ENCODE measurements around the gene MAD2L1BP. TPM values are rescaled to one million over a fixed set of nuclear protein-coding genes. Genes with fewer than 3 reads are reported as not detected.

Gene MAD2L1BP
- total RNA-seq, 2 experiments from 2014 or later = 44.2 to 44.6 TPM

- Mint-ChIP-seq H3K36me3 (ENCODE audit: low read depth) (peaks cover 51% of the 10 kb centered on the region), H3K27me3 (ENCODE audit: low read depth) (no peaks in the 10 kb centered on the region), H3K27ac (no peak overlapping the region), H3K9me3 (ENCODE audit: insufficient read depth) (no peaks in the 10 kb centered on the region), H3K4me3 (no peak overlapping the region), H3K4me1 (ENCODE audit: low read depth) (peaks cover 31% of the 10 kb centered on the region)
- POLR2A ChIA-PET = interaction anchor here (0.8 kb wide), 1 partner anchor 8 kb away, joined by 4 read pairs; no protein-coding TSS in a partner anchor
- CTCF ChIA-PET = no interaction called here
- ATAC-seq (no peak), DNase-seq (no peak)
These were observed 38.7 kb downstream of the MAD2L1BP start for GRCh38 chr6:43674291-43674690.

GRCh38 chr6:43674921-43675320 lies 39.3 kb downstream of the MAD2L1BP start:
- Mint-ChIP-seq H3K9me3 (ENCODE audit: insufficient read depth) (no peaks in the 10 kb centered on the region), H3K27ac (no peak overlapping the region), H3K4me1 (ENCODE audit: low read depth) (peaks cover 28% of the 10 kb centered on the region), H3K36me3 (ENCODE audit: low read depth) (peaks cover 54% of the 10 kb centered on the region), H3K27me3 (ENCODE audit: low read depth) (no peaks in the 10 kb centered on the region), H3K4me3 (no peak overlapping the region)
- DNase-seq (no peak), ATAC-seq (no peak)
- ChIA-PET POLR2A (no interaction called here), CTCF (interaction anchor here (0.9 kb wide), 1 partner anchor 10 kb away, joined by 3 read pairs; no protein-coding TSS in a partner anchor)

DNA sequence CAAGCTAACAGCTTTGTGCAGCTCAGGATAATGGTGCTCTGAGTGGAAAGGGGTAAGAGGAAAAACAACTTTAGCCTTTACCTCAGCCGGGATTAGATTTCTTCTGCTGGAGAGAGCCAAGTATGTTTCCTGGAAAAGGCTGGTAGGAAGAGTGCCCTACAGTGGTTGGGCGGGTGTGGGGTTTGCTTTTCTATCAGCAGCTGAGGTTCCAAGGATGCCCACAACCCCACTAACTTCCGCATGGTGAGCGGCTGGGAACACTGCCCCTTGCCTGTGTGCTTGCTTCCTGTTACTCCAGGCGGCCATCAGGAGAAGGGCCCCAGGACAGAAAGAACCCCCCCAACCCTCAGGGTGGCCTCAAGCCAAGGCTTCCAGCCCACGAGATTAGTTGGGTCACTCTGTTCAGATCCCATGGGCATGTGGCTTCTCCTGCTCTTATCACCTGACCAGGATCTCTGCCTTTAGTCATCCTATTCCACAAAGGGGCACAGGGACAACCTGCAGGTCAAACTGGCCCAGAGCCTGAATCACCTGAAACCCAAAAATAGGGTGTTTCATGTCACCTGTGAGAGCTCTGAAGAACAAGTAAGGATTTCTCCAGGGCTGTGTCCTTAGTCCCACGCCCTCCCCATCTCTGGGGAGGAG lies 41.4 kb downstream of the MAD2L1BP start:
- no peak for DNase-seq
- no peak for ATAC-seq
- ChIA-PET CTCF (interaction anchor here (1.8 kb wide), 1 partner anchor 9 kb away, joined by 10 read pairs; no protein-coding TSS in a partner anchor), POLR2A (no interaction called here)
- Mint-ChIP-seq H3K9me3 (ENCODE audit: insufficient read depth) (no peaks in the 10 kb centered on the region), H3K4me3 (no peak overlapping the region), H3K27me3 (ENCODE audit: low read depth) (no peaks in the 10 kb centered on the region), H3K36me3 (ENCODE audit: low read depth) (peaks cover 42% of the 10 kb centered on the region), H3K4me1 (ENCODE audit: low read depth) (peaks cover 14% of the 10 kb centered on the region), H3K27ac (no peak overlapping the region)

DNA sequence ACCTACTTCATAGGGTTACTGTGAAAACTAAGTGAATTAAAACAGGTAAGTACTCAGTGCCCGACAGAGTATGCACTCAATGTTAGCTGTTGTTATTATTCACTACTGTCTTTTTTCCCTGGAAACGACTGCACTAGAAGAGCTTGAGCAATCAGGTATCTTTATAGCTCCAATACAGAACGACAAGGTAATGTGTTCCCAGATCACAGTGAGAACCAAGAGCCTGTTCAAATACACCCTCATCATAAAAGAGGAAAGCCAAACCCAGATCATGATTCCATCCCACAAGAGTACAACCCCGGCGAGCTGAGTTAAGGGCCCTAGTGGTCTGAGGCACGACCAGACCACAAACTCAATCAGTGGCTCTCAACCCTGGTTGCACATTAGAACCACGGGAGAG lies 42.1 kb downstream of the MAD2L1BP start:
- no peak overlapping the region for H3K4me3 Mint-ChIP-seq
- DNase-seq = no peak
- peaks cover 16% of the 10 kb centered on the region for H3K4me1 Mint-ChIP-seq (ENCODE audit: low read depth)
- H3K9me3 Mint-ChIP-seq (ENCODE audit: insufficient read depth) = no peaks in the 10 kb centered on the region
- CTCF ChIA-PET = interaction anchor here (1.0 to 1.8 kb wide), 2 partner anchors 10 to 92 kb away, joined by 5 to 10 read pairs; partner anchors contain the start of gene VEGFA
- no peaks in the 10 kb centered on the region for H3K27me3 Mint-ChIP-seq (ENCODE audit: low read depth)
- H3K36me3 Mint-ChIP-seq (ENCODE audit: low read depth) = peaks cover 43% of the 10 kb centered on the region
- POLR2A ChIA-PET = no interaction called here
- ATAC-seq = no peak
- no peak overlapping the region for H3K27ac Mint-ChIP-seq

- Mint-ChIP-seq H3K27me3 (ENCODE audit: low read depth) (no peaks in the 10 kb centered on the region), H3K27ac (no peak overlapping the region), H3K4me3 (no peak overlapping the region), H3K36me3 (ENCODE audit: low read depth) (peaks cover 43% of the 10 kb centered on the region), H3K9me3 (ENCODE audit: insufficient read depth) (no peaks in the 10 kb centered on the region), H3K4me1 (ENCODE audit: low read depth) (peaks cover 18% of the 10 kb centered on the region)
- ATAC-seq = no peak
- ChIA-PET CTCF (interaction anchor here (1.0 to 1.8 kb wide), 3 partner anchors 10 to 92 kb away, joined by 3 to 10 read pairs (median 5); partner anchors contain the start of gene VEGFA), POLR2A (no interaction called here)
- no peak for DNase-seq
These were observed 42.7 kb downstream of the MAD2L1BP start for GRCh38 chr6:43678341-43678740.

GRCh38 chr6:43679057-43679456 lies 43.4 kb downstream of the MAD2L1BP start:
- DNase-seq = no peak
- POLR2A ChIA-PET = no interaction called here

DNA sequence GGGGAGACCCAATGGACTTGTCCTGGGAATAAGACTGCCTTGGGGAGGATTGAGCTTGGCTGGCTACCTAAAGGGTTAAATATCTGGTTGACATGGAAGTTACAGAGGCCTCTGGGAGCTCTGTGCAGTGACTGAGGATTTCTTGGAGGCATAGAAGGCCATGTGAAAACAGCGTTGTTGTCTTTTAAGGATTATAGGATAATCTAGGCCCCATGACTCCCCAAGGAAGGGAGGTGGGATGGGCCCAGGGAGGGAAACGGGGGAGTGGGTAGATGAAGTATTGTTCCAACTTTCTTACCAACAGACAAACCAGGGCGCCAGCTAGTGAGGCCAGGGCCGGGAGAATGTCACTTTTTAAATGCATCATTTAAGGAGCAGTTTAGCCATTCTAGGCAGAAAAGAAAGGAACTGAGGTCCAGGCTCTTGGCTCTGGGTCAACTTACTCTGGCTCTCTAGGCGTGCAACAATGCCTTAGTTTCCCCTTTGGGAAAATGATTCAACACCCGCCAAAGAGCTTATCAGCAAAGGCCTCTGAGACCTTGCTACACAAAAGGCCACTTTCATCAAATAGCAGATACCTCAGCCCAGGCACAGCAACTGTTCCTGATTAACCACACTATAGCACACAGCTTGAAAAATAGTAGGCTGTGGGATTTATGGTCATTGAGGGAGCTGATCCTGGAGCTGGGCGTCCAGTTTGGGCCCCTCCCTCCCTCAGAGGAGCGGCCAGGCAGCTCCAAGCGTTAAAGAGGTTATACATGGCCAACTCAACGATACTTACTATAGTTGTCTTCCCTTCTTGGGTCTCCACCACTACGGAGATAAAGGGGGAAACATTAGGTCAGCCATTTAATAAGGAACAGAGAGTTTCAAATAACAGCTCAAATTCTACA lies 44.9 kb downstream of the MAD2L1BP start:
- ChIA-PET POLR2A (no interaction called here), CTCF (interaction anchor here (1.4 to 2.7 kb wide), 3 partner anchors 10 to 394 kb away, joined by 5 to 8 read pairs (median 7); no protein-coding TSS in a partner anchor)
- no peak for ATAC-seq
- Mint-ChIP-seq H3K4me3 (no peak overlapping the region), H3K4me1 (ENCODE audit: low read depth) (peaks cover 36% of the 10 kb centered on the region), H3K27ac (no peak overlapping the region), H3K36me3 (ENCODE audit: low read depth) (peaks cover 31% of the 10 kb centered on the region), H3K9me3 (ENCODE audit: insufficient read depth) (no peaks in the 10 kb centered on the region), H3K27me3 (ENCODE audit: low read depth) (no peaks in the 10 kb centered on the region)
- no peak for DNase-seq

More at GRCh38 chr6:43679057-43679456, 43.4 kb downstream of the MAD2L1BP start:
- Mint-ChIP-seq H3K4me3 (no peak overlapping the region), H3K9me3 (ENCODE audit: insufficient read depth) (no peaks in the 10 kb centered on the region), H3K4me1 (ENCODE audit: low read depth) (peaks cover 24% of the 10 kb centered on the region), H3K27ac (no peak overlapping the region), H3K36me3 (ENCODE audit: low read depth) (peaks cover 42% of the 10 kb centered on the region), H3K27me3 (ENCODE audit: low read depth) (no peaks in the 10 kb centered on the region)
- ATAC-seq = no peak
- CTCF ChIA-PET = interaction anchor here (0.7 to 1.1 kb wide), 2 partner anchors 11 to 392 kb away, joined by 3 read pairs; no protein-coding TSS in a partner anchor

GRCh38 chr6:43681303-43681702 lies 45.7 kb downstream of the MAD2L1BP start:
- Mint-ChIP-seq H3K9me3 (ENCODE audit: insufficient read depth) (no peaks in the 10 kb centered on the region), H3K4me3 (no peak overlapping the region), H3K27me3 (ENCODE audit: low read depth) (no peaks in the 10 kb centered on the region), H3K4me1 (ENCODE audit: low read depth) (peaks cover 44% of the 10 kb centered on the region), H3K27ac (no peak overlapping the region), H3K36me3 (ENCODE audit: low read depth) (peaks cover 31% of the 10 kb centered on the region)
- ATAC-seq (no peak), DNase-seq (no peak)
- POLR2A ChIA-PET = no interaction called here
- CTCF ChIA-PET = interaction anchor here (1.2 to 2.7 kb wide), 3 partner anchors 13 to 393 kb away, joined by 3 to 8 read pairs (median 7); no protein-coding TSS in a partner anchor

GRCh38 chr6:43682724-43683429 lies 47.2 kb downstream of the MAD2L1BP start:
- no peaks in the 10 kb centered on the region for H3K9me3 Mint-ChIP-seq (ENCODE audit: insufficient read depth)
- no peak overlapping the region for H3K4me3 Mint-ChIP-seq
- ATAC-seq (no peak), DNase-seq (no peak)
- peaks cover 54% of the 10 kb centered on the region for H3K4me1 Mint-ChIP-seq (ENCODE audit: low read depth)
- POLR2A ChIA-PET = no interaction called here
- H3K27ac Mint-ChIP-seq = no peak overlapping the region
- H3K27me3 Mint-ChIP-seq (ENCODE audit: low read depth) = no peaks in the 10 kb centered on the region
- peaks cover 31% of the 10 kb centered on the region for H3K36me3 Mint-ChIP-seq (ENCODE audit: low read depth)
- CTCF ChIA-PET = interaction anchor here (1.2 kb wide), 1 partner anchor 15 kb away, joined by 3 read pairs; no protein-coding TSS in a partner anchor

- no peaks in the 10 kb centered on the region for H3K9me3 Mint-ChIP-seq (ENCODE audit: insufficient read depth)
- DNase-seq (no peak), ATAC-seq (no peak)
- H3K36me3 Mint-ChIP-seq (ENCODE audit: low read depth) = peaks cover 24% of the 10 kb centered on the region
- no peaks in the 10 kb centered on the region for H3K27me3 Mint-ChIP-seq (ENCODE audit: low read depth)
- POLR2A ChIA-PET = no interaction called here
- H3K4me1 Mint-ChIP-seq (ENCODE audit: low read depth) = peaks cover 53% of the 10 kb centered on the region
- H3K27ac Mint-ChIP-seq = no peak overlapping the region
- H3K4me3 Mint-ChIP-seq = no peak overlapping the region
- CTCF ChIA-PET = interaction anchor here (7.0 kb wide), 1 partner anchor 15 kb away, joined by 71 read pairs; no protein-coding TSS in a partner anchor
These were observed 48.2 kb downstream of the MAD2L1BP start for GRCh38 chr6:43683708-43684455.

DNA sequence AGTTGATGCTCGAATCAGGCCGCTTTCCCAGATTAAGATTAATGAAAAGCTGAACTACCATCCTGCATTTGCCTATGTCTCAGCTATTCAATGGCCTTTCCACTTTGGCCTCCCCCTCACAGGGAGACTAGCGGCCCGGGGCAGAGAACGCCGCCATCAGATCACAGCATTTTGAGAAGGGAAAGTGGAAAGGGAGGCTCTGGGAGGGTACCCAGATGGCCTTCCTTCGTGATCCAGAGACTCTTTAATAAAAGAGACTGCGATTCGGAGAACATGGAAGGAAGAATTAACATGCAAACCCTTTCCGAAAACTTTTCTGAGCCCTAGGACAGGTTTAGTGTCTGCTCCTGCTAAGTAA lies 51.4 kb downstream of the MAD2L1BP start:
- Mint-ChIP-seq H3K27ac (peak overlapping the region; percentile 89), H3K9me3 (ENCODE audit: insufficient read depth) (no peaks in the 10 kb centered on the region), H3K36me3 (ENCODE audit: low read depth) (peaks cover 14% of the 10 kb centered on the region), H3K27me3 (ENCODE audit: low read depth) (no peaks in the 10 kb centered on the region), H3K4me1 (ENCODE audit: low read depth) (peaks cover 46% of the 10 kb centered on the region), H3K4me3 (peak overlapping the region; percentile 95)
- ChIA-PET POLR2A (interaction anchor here (0.7 to 1.9 kb wide), 2 partner anchors 19 to 560 kb away, joined by 3 to 5 read pairs; partner anchors contain the start of gene HSP90AB1), CTCF (interaction anchor here (0.7 to 7.0 kb wide), 4 partner anchors 15 to 83 kb away, joined by 3 to 71 read pairs (median 4); partner anchors contain the start of gene VEGFA)
- ATAC-seq = peak; percentile 7
- no peak for DNase-seq
